ENCODE data around the gene GIT1. TPM values are rescaled to one million over a fixed set of nuclear protein-coding genes. Genes with fewer than 3 reads are reported as not detected.
"Not testable (repeated sequence)": the region's sequence is repeated elsewhere in the genome, so short reads cannot be mapped to it uniquely, and the experiment has no call there.

Gene GIT1
- total RNA-seq, 1 donor from 2014 or later, result 33.0 TPM

DNA sequence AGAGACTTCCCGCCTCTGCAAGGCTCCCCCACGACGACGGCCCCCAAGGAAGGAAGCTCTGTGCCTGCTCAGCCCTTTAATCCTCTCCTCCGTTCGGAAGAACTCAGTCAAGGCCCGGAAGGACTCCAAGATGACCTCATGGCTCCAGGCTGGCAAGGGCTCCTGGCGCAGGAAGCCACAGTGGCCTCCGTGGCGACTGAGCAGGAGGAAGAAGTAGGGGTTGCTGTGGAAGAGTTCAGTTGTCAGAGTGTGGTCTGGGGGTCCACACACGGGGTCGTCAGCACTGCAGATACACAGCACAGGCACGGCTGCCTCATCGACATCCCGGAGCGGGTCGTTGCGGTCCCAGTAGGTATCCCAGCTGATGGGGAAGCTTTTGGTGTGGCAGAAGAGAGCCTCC, 26.8 kb downstream of the GIT1 start:
- intact Hi-C loops (cut with DNase I), result loop anchor here (10.0 kb wide), 1 partner anchor 268 kb away; the partner anchor contains the start of gene NUFIP2
- ATAC-seq (no peak), DNase-seq (ENCODE audit: missing footprints) (no peak)

DNA sequence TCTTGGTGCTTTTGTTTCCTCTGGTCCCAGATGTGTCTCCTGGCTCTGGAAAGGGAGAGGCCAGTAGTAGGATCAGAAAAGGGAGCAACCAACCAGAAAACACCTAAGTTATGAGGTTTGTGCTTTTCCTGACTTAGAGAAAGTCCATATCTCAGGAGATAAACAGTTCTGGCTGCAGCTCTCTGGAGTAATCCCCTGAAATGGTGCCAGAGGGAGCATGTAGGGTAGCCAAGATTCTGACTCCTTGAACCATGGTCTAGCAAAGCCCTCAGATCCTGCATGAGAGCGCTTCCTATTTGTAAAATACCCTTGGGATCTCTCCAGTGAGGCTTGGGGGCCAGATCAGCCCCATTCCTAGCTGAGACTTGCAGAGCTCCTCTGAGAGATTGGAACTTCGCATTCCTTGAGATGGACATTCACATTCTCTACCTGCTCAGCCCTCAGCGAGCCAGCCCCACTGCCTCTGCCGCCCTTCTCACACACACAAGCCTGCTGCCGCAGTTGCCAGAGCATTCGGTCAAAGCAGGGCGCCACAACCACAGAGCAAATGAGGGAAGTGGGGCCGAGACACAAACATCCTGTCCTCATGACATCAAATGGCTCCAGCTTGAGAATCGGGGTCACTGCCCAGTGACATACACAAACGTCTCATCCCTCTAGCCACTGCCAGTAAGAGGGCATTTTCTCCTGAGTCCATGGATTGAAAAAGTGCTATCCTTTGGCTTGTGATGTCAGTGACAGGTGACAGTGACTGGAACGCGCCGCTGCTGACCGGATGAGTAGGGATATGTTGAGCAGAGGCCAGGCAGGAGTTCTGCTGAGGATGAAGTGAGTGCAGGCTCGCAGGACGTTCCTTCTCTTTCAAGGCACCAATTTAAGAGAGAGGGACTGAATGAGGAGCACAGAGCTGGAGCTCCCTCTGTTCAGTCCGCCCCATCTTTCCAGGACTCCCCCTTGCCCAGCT, 27.6 kb downstream of the GIT1 start:
- intact Hi-C loops (cut with DNase I), result loop anchor here (10.0 kb wide), 1 partner anchor 267 kb away; the partner anchor contains the start of gene NUFIP2
- ATAC-seq, result no peak

DNA sequence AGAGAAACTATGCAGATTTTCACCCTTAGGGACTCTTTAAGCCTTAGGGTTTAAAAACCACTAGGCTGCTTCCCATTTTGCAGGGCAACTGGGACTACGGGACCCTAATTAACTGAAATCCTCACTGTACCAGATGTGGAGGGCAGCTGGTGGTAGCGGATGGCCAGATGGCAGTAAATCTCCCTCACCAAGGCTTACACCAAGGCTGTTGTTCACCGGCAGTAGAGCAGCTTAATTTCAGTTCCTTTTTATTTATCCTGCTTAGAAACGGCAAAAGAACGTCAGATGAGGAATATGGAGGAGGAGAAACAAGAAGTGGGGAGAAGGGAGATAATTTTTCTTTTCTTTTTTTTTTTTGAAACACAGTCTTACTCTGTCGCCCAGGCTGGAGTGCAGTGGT, 29.1 kb downstream of the GIT1 start:
- DNase-seq (ENCODE audit: missing footprints) (no peak), ATAC-seq (peak; percentile 54)
- intact Hi-C loops (cut with DNase I), result loop anchor here (10.0 kb wide), 1 partner anchor 266 kb away; the partner anchor contains the start of gene NUFIP2

More for the DNA sequence above, 27.6 kb downstream of the GIT1 start:
- no peak for DNase-seq (ENCODE audit: missing footprints)

DNA sequence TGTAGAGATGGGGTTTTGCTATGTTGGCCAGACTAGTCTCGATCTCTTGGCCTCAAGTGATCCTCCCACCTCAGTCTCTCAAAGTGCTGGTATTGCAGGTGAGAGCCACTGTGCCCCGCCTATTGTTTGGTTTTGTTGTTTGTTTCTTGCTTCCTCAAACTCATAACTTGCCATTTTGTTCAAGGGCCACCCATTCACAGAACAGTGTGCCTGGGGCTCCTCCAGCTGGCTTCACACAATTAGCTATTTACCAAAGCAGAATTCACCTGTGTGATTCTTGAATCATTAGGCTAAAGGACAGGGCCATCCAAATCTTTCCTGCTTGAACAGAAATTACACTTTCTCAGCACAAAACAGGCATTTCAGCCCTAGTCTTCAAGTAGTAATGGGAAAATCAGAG, 29.8 kb downstream of the GIT1 start:
- ATAC-seq, result no peak

DNA sequence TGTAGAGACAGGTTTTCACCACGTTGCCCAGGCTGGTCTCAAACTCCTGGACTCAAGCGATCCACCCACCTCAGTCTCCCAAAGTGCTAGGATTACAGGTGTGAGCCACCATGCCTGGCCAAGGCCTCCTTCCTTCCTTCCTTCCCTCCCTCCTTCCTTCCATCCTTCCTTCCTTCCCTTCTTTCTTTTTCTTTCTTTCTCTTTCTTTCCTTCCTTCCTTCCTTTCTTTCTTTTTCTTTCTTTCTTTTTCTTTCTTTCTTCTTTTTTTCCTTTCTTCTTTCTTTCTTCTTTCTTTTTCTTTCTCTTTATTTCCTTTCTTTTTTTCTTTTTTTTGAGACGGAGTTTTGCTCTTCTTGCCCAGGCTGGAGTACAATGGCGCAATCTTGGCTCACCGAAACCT, 31.3 kb downstream of the GIT1 start:
- intact Hi-C loops (cut with DNase I); DNase-seq (ENCODE audit: missing footprints); ATAC-seq: not testable (repeated sequence)

More for the DNA sequence above, 29.8 kb downstream of the GIT1 start:
- no peak for DNase-seq (ENCODE audit: missing footprints)
- intact Hi-C loops (cut with DNase I), result loop anchor here (10.0 kb wide), 1 partner anchor 265 kb away; the partner anchor contains the start of gene NUFIP2

DNA sequence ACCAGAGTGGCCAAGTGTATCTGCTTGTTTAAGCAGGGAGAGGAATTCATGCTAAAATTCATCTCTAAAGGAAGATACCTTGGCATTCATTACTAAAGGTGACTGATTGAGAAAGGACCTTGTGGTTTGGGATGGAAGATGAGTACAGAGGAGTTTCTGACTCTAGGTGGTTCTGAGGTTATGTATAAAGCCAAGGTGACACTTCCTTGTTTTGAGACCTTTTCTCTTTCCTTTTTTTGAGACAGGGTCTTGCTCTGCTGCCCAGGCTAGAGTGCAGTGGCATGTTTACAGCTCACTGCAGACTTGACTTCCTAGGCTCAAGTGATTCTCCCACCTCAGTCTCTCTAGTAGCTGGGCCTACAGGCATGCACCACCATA, 31.7 kb downstream of the GIT1 start:
- intact Hi-C loops (cut with DNase I), result no loop called here
- no peak for ATAC-seq
- DNase-seq (ENCODE audit: missing footprints), result no peak

DNA sequence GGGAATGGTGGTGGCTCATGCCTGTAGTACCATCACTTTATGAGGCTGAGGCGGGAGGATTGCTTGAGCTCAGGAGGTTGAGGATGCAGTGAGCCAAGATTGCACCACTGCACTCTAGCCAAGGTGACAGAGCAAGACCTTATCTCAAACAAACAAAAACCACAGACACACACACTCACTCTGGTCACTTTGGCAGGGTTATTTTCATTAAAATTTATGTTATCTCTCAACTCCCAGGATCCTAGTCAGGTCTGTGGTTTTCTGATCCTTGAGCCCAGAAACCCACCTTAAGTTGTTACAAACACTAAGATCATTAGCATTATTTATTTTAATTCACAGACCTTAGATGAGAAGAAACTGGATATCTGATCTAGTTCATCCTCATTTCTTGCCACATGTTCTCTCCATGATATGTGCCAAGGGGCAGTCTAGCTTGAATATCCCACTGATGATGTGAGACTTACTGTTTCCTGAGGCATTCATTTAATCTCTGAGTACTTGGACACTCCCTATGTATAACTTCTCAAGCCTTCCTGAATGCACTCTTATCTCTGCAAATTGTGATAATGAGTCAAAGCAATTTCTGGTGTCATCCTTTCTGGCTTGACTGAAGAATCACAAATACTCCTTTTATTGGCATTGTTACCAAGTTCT, 32.2 kb downstream of the GIT1 start:
- DNase-seq (ENCODE audit: missing footprints) (no peak), ATAC-seq (no peak)
- intact Hi-C loops (cut with DNase I), result no loop called here

DNA sequence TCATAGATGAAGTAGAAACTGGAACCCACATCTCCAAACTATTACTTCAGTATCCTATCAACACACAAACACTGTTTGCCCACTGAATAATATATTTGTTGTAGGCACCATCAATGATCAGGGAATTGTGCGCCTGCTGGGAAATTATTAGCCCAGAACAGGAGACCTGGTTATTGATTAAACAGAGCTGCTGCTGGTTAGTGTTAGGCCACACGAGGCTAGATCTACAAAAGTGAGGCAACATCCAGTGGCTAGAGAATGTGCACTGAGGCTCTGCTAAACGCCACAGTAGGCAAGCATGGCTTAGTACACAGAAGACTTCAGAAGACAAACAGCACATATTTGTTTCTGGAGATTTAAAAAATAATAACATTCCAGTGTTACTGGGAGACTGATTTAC, 33.6 kb downstream of the GIT1 start:
- ATAC-seq (no peak), DNase-seq (ENCODE audit: missing footprints) (no peak)
- intact Hi-C loops (cut with DNase I), result no loop called here

DNA sequence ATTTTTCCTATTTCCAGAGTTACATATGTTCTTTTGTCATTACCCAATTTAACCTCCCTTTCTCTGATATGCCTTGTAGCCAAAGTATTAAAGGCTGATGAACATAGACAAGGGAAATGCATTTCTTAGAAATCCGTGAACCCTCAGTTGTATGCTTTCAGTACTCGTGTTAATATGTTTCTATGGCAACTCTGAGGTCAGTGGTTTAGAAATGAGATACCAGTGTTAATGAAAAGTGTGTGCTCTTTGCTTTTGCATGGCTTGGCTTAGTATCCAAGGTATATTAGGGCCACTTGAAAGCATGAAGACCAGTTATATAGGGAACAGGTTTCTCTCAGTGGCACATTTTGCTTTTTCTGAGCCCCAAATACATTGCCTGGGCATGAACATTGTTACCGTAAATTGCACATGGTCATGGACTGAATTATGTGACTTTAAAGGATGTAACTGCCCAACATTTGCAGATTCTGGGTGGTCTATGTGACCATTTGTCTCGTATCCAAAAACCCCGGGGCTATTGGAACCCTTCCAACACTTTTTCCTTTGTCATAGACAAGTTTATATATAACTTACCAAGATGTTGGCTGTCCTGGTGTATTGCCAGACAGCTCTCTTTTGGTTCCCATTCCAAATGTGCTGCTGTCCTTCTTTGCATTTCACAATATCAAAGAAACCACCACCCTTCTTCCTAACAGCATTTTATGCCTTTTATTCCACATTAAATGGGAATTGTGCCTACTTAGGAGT, 40.1 kb downstream of the GIT1 start:
- DNase-seq (ENCODE audit: missing footprints) (no peak), ATAC-seq (no peak)
- intact Hi-C loops (cut with DNase I), result no loop called here

DNA sequence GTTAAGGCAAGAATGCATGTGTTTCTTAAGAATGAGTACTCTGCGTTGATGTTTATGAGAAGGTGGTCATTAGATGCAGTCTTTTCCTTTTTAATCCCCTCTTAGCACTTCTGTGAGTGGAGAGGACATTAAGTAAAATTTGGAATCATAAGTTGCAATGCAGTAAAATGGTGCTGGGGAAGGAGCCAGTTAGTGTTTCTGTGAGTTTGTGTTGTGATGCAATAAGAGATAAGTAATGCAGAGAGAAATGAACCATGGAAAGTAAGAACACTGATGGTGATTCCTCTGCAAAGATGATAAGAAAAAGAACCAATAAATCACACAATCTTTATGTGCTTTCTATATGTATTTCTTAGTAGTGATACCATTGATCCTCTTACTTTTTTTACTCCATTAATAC, 42.6 kb downstream of the GIT1 start:
- no peak for ATAC-seq
- intact Hi-C loops (cut with DNase I), result no loop called here
- no peak for DNase-seq (ENCODE audit: missing footprints)

DNA sequence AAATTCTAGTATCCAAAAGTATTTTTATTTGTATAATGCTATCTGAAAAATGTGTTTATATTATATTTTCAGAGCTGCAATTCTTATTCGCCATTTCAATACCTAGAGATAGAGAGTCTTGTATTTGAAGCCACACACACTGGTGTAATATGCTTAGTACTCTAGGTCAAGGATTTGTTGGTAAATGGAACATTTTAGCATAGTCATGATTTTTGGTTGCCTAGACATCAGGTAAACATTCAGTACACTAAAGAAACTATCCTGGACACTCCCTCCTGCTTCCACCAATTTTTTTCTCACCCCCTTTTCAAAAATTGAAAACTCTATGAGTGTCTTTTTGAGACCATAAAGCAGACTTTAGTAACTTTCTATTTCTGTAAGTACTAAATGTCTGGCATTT, 43.4 kb downstream of the GIT1 start:
- DNase-seq (ENCODE audit: missing footprints) (no peak), ATAC-seq (no peak)
- intact Hi-C loops (cut with DNase I), result no loop called here

DNA sequence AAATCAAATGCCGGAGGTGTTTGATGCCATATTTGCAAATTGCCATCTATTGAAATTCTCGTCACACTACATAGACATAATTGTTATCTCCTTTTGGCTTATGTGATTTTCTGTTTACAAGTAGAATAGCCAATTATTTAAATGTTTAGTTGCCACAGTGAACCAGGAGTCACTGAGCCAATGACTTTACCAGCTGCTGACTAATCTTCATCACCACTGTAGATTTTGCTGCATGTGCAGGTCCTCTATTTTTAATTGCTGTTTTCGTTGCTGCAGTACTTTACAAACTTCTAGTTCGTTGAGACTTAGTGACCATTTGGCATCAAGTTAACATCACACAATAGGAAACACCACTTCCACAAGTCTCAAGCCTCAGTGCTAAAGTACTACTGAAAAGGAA, 45.4 kb downstream of the GIT1 start:
- DNase-seq (ENCODE audit: missing footprints), result no peak
- intact Hi-C loops (cut with DNase I), result no loop called here
- no peak for ATAC-seq

DNA sequence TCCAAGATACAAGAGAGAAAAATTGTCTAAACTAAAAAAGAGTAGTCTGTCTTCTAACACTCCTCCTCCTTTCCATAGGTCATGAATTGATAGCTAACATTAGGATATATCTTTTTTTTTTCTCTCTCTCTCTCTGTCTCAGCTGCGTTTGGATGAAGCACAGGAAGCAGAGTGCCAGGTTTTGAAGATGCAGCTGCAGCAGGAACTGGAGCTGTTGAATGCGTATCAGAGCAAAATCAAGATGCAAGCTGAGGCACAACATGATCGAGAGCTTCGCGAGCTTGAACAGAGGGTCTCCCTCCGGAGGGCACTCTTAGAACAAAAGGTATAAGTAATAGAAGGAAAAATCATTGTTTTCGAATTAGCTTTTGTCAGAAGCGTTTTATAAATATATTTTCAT, 55.5 kb downstream of the GIT1 start:
- intact Hi-C loops (cut with DNase I), result no loop called here
- no peak for ATAC-seq
- no peak for DNase-seq (ENCODE audit: missing footprints)

DNA sequence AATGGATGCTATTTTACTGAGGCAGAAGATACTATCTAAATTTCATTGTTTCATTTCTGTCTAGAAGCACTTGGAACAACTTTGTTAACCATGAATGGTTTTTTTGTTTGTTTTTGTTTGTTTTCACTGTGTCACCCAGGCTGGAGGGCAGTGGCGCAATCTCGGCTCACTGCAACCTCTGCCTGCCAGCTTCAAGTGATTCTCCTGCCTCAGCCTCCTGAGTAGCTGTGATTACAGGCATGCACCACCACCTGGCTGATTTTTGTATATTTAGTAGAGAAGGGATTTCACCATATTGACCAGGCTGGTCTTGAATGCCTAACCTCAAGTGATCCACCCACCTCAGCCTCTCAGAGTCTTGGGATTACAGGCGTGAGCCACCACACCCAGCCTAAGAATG, 63.1 kb downstream of the GIT1 start:
- ATAC-seq, result no peak
- DNase-seq (ENCODE audit: missing footprints), result no peak
- intact Hi-C loops (cut with DNase I), result no loop called here

DNA sequence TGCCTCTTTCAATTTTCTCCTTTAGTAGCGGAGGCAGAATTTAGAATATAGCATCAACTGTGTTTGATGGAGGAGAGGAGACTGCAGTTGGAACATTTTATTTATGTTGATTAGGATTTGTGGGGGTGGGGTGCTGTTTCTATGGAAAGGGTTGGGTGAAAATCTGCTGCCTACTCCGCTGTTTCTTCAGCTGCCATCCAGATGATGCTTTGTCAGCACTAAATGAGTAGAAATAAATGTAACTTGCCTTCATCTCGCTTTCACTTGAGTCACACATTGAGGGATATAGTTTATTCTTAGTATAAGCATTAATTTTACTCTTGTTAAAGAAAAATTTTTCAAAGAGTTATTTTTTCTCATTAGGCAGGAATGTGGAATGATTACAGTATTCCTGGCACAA, 64.8 kb downstream of the GIT1 start:
- DNase-seq (ENCODE audit: missing footprints), result no peak
- ATAC-seq, result no peak
- intact Hi-C loops (cut with DNase I), result no loop called here
